ENCODE results near the gene TNIK.

DNA sequence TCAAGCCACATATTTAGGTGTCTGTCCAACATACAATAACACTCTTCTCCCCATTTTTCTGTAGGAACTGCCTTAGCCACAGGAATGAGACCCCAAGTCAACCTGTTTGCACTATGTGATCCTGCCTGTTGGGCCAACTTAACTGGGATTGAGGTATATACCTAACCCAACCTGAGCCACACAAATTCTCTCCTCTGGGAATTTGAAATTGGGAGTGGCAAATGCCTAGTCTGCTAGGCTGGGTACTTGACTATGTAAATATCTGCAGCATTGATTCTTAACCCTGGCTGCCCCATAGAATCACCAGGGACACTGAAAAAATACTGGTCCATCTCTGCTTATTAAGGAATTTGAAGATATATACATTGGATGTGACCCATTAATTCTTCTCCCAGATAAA lies 35.2 kb upstream of the TNIK start:
- TF ChIP-seq, protein P1, sequence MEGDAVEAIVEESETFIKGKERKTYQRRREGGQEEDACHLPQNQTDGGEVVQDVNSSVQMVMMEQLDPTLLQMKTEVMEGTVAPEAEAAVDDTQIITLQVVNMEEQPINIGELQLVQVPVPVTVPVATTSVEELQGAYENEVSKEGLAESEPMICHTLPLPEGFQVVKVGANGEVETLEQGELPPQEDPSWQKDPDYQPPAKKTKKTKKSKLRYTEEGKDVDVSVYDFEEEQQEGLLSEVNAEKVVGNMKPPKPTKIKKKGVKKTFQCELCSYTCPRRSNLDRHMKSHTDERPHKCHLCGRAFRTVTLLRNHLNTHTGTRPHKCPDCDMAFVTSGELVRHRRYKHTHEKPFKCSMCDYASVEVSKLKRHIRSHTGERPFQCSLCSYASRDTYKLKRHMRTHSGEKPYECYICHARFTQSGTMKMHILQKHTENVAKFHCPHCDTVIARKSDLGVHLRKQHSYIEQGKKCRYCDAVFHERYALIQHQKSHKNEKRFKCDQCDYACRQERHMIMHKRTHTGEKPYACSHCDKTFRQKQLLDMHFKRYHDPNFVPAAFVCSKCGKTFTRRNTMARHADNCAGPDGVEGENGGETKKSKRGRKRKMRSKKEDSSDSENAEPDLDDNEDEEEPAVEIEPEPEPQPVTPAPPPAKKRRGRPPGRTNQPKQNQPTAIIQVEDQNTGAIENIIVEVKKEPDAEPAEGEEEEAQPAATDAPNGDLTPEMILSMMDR (IDR thresholded peaks at IDR 0.05; ENCODE audit: low read depth, low read length, poor library complexity, severe bottlenecking), result no peak
- TF ChIP-seq EZH2phosphoT487 (IDR thresholded peaks at IDR 0.05; ENCODE audit: borderline replicate concordance, low read length), result no peak

All from DOHH2 (cell line).